Effector CD4-positive, alpha-beta T cell (primary cell): ENCODE data around the gene CCL26.
"Not testable (repeated sequence)": the region's sequence is repeated elsewhere in the genome, so short reads cannot be mapped to it uniquely, and the experiment has no call there.

ENCODE experiments used
- DNase-seq: peaks from one replicate; pipeline ENCODE4 v3.0.0-alpha.2; 2020

Gene CCL26

DNA sequence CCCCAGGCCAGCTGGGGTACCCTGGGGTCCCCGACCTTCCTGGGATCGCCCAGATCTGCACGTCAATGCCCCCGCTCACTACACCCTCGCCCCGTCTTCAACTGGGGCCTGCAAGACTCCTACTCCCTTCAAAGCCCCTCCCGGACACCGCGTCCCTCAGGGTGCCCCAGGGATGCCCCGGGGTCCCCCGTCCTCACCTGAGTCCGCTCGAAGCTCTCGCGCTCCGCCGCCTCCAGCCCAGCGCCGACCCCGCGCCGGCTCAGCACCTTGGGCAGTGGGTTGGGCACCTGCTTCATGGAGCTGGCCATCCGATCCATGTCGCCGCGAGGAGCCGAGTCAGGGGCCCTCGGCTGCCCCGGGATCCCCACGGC lies 33.4 kb downstream of the CCL26 start, which contains the start of gene HIP1:
Gene HIP1 (minus strand): TSS at position 338 of the 371 bp plus-strand sequence. CDS start 21 bp downstream, at position 317.
- DNase-seq = no peak

DNA sequence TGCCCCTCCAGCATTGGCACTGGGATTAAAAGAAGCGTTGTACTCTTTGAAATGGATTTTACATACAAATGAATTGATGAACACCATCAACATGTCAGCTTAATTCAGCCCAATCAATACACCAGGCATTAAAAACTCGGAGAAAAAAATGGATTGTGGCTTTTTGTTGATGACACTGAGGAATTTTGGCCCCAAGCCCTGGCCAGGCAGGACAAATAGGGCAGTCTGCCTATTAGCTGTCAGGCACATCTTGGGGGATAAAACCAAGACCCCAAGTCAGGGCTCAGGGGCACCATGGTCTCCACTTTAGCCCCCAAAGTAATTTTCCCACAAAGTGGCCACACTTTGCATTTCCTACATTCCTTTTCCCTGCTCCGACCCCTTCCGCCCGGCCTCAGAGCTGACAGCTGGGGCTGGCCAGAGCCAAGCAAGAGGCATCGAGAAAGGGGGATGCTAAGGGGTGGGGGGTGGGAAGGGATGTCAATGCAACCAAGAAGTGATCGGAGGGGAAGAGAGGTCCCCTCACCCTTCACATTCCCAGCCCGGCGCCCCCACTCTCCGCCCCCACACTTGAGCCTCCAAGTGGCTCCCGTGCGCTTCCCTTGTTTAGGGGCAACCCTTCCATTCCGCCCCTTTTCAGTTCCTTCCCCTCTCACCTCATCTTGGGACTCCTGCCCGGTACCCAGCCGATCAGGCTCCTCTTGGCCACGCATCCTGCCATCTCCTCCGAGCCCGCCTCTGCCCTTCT lies 34.0 kb downstream of the CCL26 start:
- no peak for DNase-seq

DNA sequence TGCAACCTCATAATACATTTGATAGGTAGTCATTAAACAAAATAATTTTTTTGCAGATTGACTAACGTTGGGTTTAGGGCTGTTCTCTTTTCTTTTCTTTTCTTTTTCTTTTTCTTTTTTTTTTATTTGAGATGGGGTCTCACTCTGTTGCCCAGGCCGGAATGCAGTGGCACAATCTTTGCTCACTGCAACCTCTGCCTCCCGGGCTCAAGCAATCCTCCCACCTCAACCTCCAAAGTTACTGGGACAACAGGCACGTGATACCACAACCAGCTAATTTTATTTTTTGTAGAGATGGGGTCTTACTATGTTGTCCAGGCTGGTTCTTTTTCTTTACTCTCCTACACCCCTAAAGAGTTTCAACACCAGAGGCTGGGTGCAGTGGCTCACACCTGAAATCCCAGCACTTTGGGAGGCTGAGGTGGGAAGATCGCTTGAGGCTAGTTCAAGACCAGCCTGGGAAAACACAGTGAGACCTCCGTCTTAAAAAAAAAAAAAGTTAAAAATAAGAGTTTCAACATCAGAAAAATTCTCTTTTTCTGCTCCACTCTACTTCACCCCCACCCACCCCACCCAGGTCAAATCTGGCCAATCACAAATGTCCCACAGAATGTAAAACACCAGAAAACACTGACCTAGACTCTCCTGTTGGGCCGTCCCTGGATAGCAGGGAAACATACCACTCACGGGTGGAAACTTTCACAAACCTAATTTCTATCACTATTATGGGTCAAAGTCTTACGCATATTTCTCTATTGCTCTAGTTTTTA lies 36.2 kb downstream of the CCL26 start:
- DNase-seq = no peak

DNA sequence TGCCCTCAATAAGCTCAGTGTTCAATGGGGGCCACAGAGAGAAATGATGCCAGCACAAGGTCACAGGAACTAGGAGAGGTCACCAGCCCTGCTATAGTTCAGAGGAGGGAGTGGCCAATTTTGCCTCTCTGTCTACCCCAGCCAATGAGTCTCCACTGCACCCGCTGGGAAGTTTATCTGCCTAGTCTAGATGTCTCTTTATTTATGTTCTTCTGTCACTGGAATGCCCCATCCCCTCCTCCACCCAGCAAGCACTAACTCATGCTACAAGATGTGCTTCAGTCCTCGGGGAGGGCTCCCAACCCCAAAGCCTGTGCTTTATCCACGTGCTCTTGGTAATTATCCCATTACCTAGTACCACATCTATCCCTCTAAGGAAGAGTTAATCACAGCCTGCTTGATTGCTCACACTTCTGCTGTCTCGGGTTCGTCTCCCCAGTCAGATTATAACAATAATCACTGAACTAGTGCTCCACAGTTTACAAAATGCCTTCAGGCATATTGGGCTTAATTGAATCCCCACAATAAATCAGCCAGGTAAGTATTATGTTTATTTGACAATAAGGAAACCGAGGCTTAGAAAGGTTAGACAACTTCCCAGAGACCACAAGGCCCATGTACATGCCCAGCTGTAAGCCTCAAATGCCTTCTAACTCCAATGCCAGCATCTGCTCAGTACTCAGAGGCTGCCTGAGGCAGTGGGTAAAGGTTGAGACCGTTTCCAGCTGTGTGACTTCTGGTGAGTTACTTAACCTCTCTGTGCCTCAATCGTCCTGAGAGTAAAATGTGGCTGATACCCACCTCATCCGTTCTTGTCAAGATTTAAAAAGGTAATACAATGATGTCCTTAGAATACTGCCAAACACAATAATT lies 37.2 kb downstream of the CCL26 start:
- DNase-seq = no peak

DNA sequence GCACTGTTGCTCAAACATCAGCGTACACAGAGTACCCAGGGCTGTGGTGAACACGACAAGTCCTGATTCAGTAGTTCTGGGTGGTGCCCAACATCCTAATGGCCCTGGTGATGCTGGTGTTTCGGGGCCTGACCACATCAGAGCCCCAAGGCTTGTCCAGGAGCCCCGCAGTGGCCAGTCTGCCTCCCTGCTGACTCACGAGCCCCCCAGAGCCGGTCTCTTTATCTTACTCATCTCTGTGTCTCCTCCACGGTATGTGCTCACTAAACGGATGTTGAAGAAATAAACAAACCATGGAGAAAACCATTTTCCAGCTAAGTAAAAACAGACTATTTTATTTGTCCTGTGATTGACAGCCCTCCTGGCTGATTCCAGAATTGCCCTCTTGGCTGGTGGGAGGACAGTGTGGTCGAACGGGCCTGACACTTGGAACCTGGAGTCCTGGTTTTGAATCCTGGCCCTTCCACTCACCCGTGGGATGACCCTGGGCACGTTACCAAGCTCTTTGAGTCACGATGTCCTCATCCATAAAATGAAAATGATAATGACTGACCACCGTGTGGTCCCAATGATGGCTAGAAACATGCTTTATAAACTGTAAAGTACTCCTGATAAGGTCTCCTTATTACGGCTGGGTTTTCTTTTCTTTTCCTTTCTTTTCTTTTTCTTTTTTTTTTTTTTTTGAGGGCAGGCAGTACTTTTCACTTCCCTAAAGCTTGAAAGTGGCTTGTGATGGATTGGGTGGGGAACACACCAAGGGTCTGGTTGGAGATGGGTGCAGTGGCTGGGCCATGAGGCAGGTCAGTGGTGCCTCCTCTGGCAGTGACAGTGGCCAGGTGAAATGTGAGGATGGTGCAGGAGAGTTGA lies 39.0 kb downstream of the CCL26 start:
- no peak for DNase-seq

DNA sequence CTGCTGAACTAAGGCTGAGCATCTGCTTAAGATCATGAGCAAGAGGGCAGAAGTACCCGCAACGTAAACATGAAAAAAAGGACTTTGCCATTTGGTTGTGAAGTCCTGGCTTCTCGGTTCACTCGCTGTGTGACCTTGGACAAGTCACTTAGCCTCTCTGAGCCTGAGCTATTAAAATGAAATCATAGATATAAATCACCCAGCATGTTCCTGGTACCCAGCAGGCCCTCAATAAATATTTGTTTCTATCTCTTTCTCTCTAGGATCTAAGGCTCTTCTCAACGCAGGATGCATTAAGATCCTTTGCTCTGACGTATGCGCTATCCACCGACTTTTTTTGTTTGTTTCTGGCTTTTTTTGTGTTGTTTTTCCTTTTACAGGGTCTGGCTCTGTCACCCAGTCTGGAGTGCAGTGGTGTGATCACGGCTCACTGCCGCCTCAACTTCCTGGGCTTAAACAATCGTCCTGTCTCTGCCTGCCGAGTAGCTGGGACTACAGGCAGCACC lies 39.9 kb downstream of the CCL26 start:
- DNase-seq = no peak

DNA sequence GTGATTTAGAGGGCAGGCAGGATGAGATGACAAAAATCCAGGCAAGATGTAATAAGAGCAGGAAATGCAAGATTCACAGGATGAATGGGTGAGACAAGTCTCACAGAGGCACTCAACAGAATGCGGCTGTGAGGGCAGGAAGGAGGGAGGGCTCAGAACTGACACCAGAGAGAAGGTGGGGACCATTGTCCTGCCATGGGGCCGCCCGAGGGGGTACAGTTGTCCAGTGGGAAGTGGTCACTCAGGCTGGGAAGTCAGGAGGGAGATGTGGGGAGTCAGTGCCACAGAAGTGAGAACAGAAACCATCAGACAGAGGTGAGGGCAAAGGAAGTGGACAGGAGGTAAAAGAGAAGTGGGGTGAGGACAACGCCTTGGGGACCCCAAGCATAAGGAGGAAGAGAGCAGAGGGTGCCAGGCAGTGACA lies 42.1 kb downstream of the CCL26 start:
- DNase-seq = no peak

DNA sequence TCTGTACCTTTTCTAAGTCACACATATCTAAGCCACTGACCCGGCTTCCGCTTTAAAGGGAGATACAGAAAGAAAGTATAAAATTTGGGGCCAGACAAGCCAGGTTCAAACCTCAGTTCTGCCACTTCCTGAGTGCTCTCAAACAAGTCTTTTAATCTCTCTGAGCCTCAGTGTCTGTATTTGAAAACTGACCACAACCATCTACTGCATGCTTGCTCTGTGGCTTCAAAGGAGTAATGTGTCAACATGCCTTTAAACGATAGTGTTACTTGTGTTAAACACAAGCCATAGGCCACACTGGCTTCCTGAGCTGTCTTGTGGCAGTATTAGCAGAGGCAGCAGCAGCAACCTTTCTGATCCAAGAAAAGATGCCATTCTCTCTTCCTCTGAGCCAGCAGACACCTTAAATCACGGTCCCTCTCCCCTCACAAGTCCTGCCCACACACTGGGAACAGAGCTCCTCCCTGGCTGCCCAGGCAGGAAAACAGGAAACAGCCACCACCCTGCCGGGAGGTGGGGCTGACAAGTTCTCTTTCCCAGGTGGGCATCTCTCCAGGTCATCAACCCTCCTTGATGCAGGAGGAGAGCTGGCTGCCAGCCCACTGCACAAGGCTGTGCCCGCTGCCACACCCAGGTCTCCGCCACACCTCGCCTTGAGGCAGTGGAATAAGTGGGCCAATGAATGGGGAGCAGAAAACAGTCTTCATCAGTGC lies 44.0 kb downstream of the CCL26 start:
- peak; percentile 14 for DNase-seq

DNA sequence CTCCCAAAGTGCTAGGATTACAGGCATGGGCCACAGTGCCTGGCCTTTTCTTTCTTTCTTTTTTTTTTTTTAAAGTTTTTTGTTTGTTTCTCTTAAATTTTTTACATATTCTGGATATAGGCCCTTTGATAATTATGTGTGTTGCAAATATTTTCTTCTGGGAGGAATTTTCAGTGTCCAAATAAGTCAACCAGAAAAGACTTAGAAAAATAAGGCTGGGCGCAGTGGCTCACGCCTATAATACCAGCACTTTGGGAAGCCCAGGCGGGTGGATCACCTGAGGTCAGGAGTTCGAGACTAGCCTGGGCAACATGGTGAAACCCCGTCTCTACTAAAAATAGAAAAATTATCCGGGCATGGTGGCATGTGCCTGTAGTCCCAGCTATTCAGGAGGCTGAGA lies 44.7 kb downstream of the CCL26 start:
- DNase-seq = not testable (repeated sequence)

DNA sequence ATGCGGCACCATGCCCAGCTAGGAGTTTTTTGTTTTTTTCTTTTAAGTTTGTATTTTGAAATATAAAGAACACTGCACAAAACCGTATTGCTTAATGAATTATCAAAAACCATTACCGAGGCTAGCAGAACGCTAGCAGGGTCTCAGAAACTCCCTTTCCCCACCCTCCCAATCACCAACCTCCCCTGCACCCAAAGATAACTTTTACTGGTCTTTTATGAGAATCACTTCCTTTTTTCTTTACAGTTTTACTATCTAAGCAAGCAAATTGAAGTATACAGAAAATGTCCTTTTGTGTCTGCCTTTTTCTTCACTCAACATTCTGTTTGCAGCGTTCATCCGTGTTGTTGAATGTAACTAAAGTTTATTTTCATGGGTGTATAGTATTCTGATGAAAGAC lies 46.7 kb downstream of the CCL26 start:
- DNase-seq = no peak

DNA sequence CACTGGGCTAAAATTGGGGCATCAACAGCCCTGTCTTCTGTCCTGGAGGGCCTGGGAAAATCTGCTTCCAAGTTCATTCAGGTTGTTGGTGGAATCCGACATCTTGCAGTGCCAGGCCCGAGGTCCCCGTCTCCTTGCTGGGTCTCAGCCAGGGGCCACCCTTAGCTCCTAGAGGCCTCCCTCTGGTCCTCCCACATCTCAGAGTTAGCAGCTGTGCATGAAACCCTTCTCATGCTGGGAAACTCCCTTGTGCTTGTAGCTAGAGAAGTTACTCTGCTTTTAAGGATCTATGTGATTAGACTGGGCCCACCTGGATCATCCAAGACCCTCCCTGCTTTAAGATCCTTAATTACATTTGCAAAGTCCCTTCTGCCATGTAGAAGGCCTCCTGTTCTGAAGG lies 48.6 kb downstream of the CCL26 start:
- DNase-seq = no peak

DNA sequence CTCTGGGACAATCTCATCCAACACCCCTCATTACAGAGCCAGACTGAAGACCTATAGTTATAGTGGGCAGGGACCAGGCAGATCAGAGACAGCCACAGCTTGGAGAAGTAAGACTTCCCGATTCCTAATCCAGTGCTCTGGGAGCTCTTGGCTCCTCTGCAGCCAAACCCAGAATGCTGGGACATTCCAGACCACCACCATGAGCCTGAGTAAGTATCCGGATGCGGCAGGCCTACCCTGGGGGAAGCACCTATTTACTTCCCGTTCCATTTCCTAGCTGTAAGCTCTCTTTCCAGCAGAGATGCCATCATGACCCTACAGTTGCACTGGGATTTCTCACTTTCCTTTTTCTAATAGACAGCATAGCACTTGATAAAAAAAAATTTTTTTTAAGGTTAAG lies 49.6 kb downstream of the CCL26 start:
- DNase-seq = no peak

DNA sequence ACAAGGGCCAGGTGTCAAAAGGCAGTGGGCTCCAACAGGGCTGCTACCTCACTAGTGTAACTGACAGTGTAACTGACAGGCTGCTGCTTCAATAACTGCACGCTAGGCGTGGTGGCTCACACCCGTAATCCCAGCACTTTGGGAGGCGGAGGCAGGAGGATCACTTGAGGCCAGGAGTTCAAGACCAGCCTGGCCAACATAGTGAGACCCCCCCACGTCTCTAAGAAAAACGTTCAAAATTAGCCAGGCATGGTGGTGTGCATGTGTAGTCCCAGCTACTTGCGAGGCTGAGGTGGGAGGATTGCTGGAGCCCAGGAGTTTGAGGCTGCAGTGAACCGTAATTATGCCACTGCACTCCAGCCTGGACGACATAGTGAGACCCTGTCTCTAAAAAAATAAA lies 50.1 kb downstream of the CCL26 start:
- DNase-seq = not testable (repeated sequence)

DNA sequence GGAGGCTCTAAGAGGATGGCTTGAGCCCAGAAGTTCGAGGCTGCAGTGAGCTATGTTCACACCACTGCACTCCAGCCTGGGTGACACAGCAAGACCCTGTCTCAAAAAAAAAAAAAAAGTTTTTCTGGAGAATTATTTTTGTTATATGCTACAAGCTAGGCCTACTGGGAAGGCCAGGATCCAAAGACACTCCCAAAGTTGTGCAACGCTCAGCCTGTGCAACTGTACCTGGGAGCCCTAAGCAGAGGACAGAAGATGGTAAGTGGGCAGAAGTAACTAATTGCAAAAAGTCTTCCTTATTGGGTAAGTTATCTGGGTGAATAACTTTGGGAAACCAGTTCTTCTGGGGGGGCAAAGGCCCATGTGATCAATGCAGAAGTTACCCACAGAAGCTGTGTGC lies 50.6 kb downstream of the CCL26 start:
- no peak for DNase-seq

DNA sequence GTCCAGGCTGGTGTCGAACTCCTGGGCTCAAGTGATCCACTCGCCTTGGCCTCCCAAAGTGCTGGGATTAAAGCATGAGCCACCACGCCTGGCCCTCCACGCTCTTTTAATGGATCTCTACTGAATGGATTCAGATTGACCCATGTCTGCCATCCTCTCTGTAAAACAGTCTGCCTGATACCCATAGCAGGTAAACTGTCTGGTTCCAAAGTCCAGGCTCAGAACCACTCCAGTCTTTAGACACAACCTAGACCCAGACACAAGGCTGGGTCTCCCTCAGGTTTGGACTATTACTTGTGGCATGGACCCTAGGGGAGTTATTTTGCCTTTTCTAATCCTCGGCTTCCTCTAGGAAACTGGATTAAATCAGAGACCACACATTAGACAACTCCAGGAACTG lies 52.4 kb downstream of the CCL26 start:
- no peak for DNase-seq
